ENCODE measurements around the gene SELENON.

SELENON gene

GRCh38 chr1:25765923-25766589 is 33.9 kb upstream of the SELENON start:
- H3K27ac ChIP-seq (ENCODE audit: extremely low read depth, low read depth, low read length): peak overlapping the region; percentile 53
- TF ChIP-seq ZNF488 (tag by site-specific recombination; IDR thresholded peaks at IDR 0.05) (no peak), ZBTB8A (tag by site-specific recombination; IDR thresholded peaks at IDR 0.05) (peak; percentile 90), KLF7 (tag by site-specific recombination; IDR thresholded peaks at IDR 0.05; ENCODE audit: borderline replicate concordance) (no peak), TRIM28 (IDR thresholded peaks at IDR 0.05; ENCODE audit: borderline replicate concordance, low read length) (0 out of 2 replicates have a peak, but pooled peaks have one; percentile 17), ZNF600 (tag by site-specific recombination; IDR thresholded peaks at IDR 0.05) (peak; percentile 63; the same call in 1 of the 2 replicates), ZNF692 (tag by site-specific recombination; IDR thresholded peaks at IDR 0.05) (no peak), ZNF138 (tag by site-specific recombination; IDR thresholded peaks at IDR 0.05; ENCODE audit: borderline replicate concordance) (no peak), SCRT1 (tag by site-specific recombination; IDR thresholded peaks at IDR 0.05; ENCODE audit: borderline replicate concordance) (peak; percentile 49; the same call in 1 of the 2 replicates), ZNF133 (tag by site-specific recombination; IDR thresholded peaks at IDR 0.05) (no peak), ZNF202 (tag by site-specific recombination; IDR thresholded peaks at IDR 0.05; ENCODE audit: borderline replicate concordance) (no peak), ZBTB10 (tag by site-specific recombination; IDR thresholded peaks at IDR 0.05) (no peak), PRDM10 (tag by site-specific recombination; IDR thresholded peaks at IDR 0.05) (peak; percentile 71), ZNF19 (tag by site-specific recombination; IDR thresholded peaks at IDR 0.05; ENCODE audit: low read depth) (no peak), WT1 (tag by site-specific recombination; IDR thresholded peaks at IDR 0.05) (0 out of 2 replicates have a peak, but pooled peaks have one; percentile 12), SP7 (tag by site-specific recombination; IDR thresholded peaks at IDR 0.05) (peak; percentile 36; the same call in 1 of the 2 replicates), ZIC2 (tag by site-specific recombination; IDR thresholded peaks at IDR 0.05) (peak; percentile 74), SCRT2 (tag by site-specific recombination; IDR thresholded peaks at IDR 0.05) (peak; percentile 61), ZNF529 (tag by site-specific recombination; IDR thresholded peaks at IDR 0.05; ENCODE audit: insufficient replicate concordance) (no peak), ZBTB17 (tag by site-specific recombination; IDR thresholded peaks at IDR 0.05) (no peak), ZNF366 (tag by site-specific recombination; conservative IDR thresholded peaks at IDR 0.05) (no peak), ZNF48 (tag by site-specific recombination; IDR thresholded peaks at IDR 0.05) (no peak), ZNF449 (tag by site-specific recombination; IDR thresholded peaks at IDR 0.05) (no peak), ZBTB44 (tag by site-specific recombination; IDR thresholded peaks at IDR 0.05) (peak; percentile 36; the same call in 1 of the 2 replicates), ZNF174 (tag by site-specific recombination; IDR thresholded peaks at IDR 0.05) (no peak), ZNF274 (IDR thresholded peaks at IDR 0.05; ENCODE audit: low read length) (no peak), ZNF274 (tag by site-specific recombination; IDR thresholded peaks at IDR 0.05; ENCODE audit: borderline replicate concordance) (no peak)

More at GRCh38 chr1:25765923-25766589, 33.9 kb upstream of the SELENON start:
- CTCF ChIA-PET: interaction anchor here (0.6 to 1.1 kb wide), 2 partner anchors 10 to 186 kb away, joined by 3 read pairs; no protein-coding TSS in a partner anchor
- Histone ChIP-seq H3K4me1 (ENCODE audit: control insufficient read depth, insufficient read depth, low read length) (peaks cover 19% of the 10 kb centered on the region), H3K4me3 (ENCODE audit: low read depth, low read length) (no peak overlapping the region), H3K9me3 (ENCODE audit: control insufficient read depth, insufficient read depth, low read depth, low read length) (no peaks in the 10 kb centered on the region), H3K36me3 (ENCODE audit: control insufficient read depth in 2 of 2, insufficient read depth in 1 of 2, low read length in 2 of 2) (no peaks in the 10 kb centered on the region)
- POLR2A ChIA-PET: interaction anchor here (0.6 kb wide), 1 partner anchor 36 kb away, joined by 4 read pairs; no protein-coding TSS in a partner anchor

Data from HEK293 (cell line).